CD14-positive monocyte (primary cell): ENCODE results near the gene ZNF560. TPM values are rescaled to one million over a fixed set of nuclear protein-coding genes. Genes with fewer than 3 reads are reported as not detected.

Experiments used
- DNase-seq, 3 donors: peaks; one replicate each; pipeline ENCODE4 v3.0.0-alpha.2; 2011 to 2022
- H2AFZ ChIP-seq: 2 replicates; pipeline ENCODE4 v1.6.0; 2012; ENCODE audit warnings: mild to moderate bottlenecking, low read depth, low read length, inconsistent platforms; ENCODE audit not compliant: insufficient read depth, poor library complexity, severe bottlenecking
- H3K27ac ChIP-seq, 2 donors: 1 replicate in 1 of 2; 2 replicates in 1 of 2; pipeline ENCODE4 v1.5.1; 2012 to 2013; ENCODE audit warnings: low read length in 2 of 2, control low read depth in 1 of 2, inconsistent platforms in 1 of 2, low read depth in 1 of 2, mild to moderate bottlenecking in 1 of 2
- H3K27me3 ChIP-seq, 2 donors: one replicate each; pipeline versions ENCODE4 v1.6.0 to v1.6.1; 2011 to 2013; ENCODE audit warnings: low read length in 2 of 2; ENCODE audit not compliant: control insufficient read depth in 2 of 2, insufficient read depth in 2 of 2
- H3K36me3 ChIP-seq, 2 donors: replicated peaks in 1 of 2; 1 replicate in 1 of 2; 2 replicates in 1 of 2; pipeline versions ENCODE4 v1.5.1 to v1.6.1; 2012 to 2013; ENCODE audit warnings: low read length in 2 of 2, control low read depth in 1 of 2, inconsistent platforms in 1 of 2, mild to moderate bottlenecking in 1 of 2; ENCODE audit not compliant: insufficient read depth in 2 of 2, control insufficient read depth in 1 of 2
- H3K4me1 ChIP-seq, 2 donors: 1 replicate in 1 of 2; 2 replicates in 1 of 2; pipeline versions ENCODE4 v1.5.1 to v1.6.1; 2012 to 2013; ENCODE audit warnings: low read length in 2 of 2, control low read depth in 1 of 2, inconsistent platforms in 1 of 2, mild to moderate bottlenecking in 1 of 2, moderate library complexity in 1 of 2; ENCODE audit not compliant: insufficient read depth in 2 of 2, control insufficient read depth in 1 of 2
- H3K4me2 ChIP-seq: replicated peaks from 2 replicates; pipeline ENCODE3; 2012; ENCODE audit warnings: low read length, moderate library complexity, mild to moderate bottlenecking; ENCODE audit not compliant: poor library complexity, severe bottlenecking; ENCODE audit errors: extremely low read depth
- H3K4me3 ChIP-seq, 3 experiments: fragments of 200-600 bp in 1 of 3; sonication (generic) in 1 of 3; replicated peaks in 1 of 3; 1 replicate in 2 of 3; 2 replicates in 1 of 3; pipeline ENCODE4 v1.5.1; 2011 to 2013; ENCODE audit warnings: low read length in 3 of 3, mild to moderate bottlenecking in 3 of 3, control low read depth in 2 of 3, low read depth in 2 of 3, inconsistent platforms in 1 of 3, moderate library complexity in 1 of 3
- H3K79me2 ChIP-seq: 2 replicates; pipeline ENCODE4 v1.6.0; 2012; ENCODE audit warnings: mild to moderate bottlenecking, control low read depth, inconsistent platforms, low read length, moderate library complexity; ENCODE audit not compliant: insufficient read depth
- H3K9ac ChIP-seq: 2 replicates; pipeline ENCODE4 v1.6.0; 2017; ENCODE audit warnings: low read length, mild to moderate bottlenecking; ENCODE audit not compliant: insufficient read depth, poor library complexity, severe bottlenecking
- H3K9me3 ChIP-seq, 2 donors: replicated peaks in 1 of 2; 1 replicate in 1 of 2; 2 replicates in 1 of 2; pipeline versions ENCODE4 v1.5.1 to v1.6.1; 2012 to 2013; ENCODE audit warnings: low read length in 2 of 2, control low read depth in 1 of 2; ENCODE audit not compliant: control insufficient read depth in 1 of 2, insufficient read depth in 1 of 2
- H4K20me1 ChIP-seq: 2 replicates; pipeline ENCODE4 v1.6.0; 2012; ENCODE audit warnings: mild to moderate bottlenecking, low read length, control low read depth, moderate library complexity; ENCODE audit not compliant: insufficient read depth
- H3K27ac Mint-ChIP-seq, 7 donors: one replicate each; pipeline ENCODE4 v1.8.0; 2020; ENCODE audit warnings: mild to moderate bottlenecking in 7 of 7, mixed read lengths in 7 of 7, moderate library complexity in 6 of 7, inconsistent platforms in 2 of 7
- H3K27me3 Mint-ChIP-seq, 3 donors: one replicate each; pipeline ENCODE4 v1.8.0; 2021 to 2022; ENCODE audit warnings: low read depth in 3 of 3, mild to moderate bottlenecking in 3 of 3, mixed read lengths in 3 of 3, moderate library complexity in 3 of 3, inconsistent platforms in 1 of 3
- H3K36me3 Mint-ChIP-seq, 2 donors: one replicate each; pipeline ENCODE4 v1.8.0; 2020; ENCODE audit warnings: mixed read lengths in 2 of 2, inconsistent platforms in 1 of 2, mild to moderate bottlenecking in 1 of 2
- H3K4me1 Mint-ChIP-seq: one replicate; pipeline ENCODE4 v1.8.0; 2020; ENCODE audit warnings: mild to moderate bottlenecking, mixed read lengths
- H3K4me3 Mint-ChIP-seq, 2 donors: one replicate each; pipeline ENCODE4 v1.8.0; 2020; ENCODE audit warnings: mild to moderate bottlenecking in 2 of 2, mixed read lengths in 2 of 2, moderate library complexity in 1 of 2
- H3K9me3 Mint-ChIP-seq, 7 donors: one replicate each; pipeline ENCODE4 v1.8.0; 2020 to 2022; ENCODE audit warnings: mixed read lengths in 7 of 7, mild to moderate bottlenecking in 6 of 7, moderate library complexity in 6 of 7, inconsistent platforms in 2 of 7
- WGBS: methylation state at CpG from one replicate; pipeline ENCODE4 v1.1.5; 2013; ENCODE audit warnings: missing lambda C conversion rate; ENCODE audit not compliant: insufficient coverage; 5-methylcytosine and 5-hydroxymethylcytosine counted together
- intact Hi-C, 2 donors: fragments of 100-400 bp; cut with micrococcal nuclease; formaldehyde crosslinking; loops; one replicate each; pipeline versions ENCODE4 v1.15.0 to v1.15.1; 2023
- polyA plus RNA-seq, 3 donors: library from polyadenylated mRNA; depleted of rRNA in 1 of 3; unstranded in 2 of 3; stranded (reverse) in 1 of 3; fragments of 300-500 nt in 2 of 3; fragments of >200 nt in 1 of 3; fragmentation: Illumina TruSeq in 2 of 3; gene quantifications; 1 replicate in 2 of 3; 2 replicates in 1 of 3; pipeline ENCODE4 v1.2.3, GENCODE V29; 2012 to 2021
- TF ChIP-seq, protein P1 (sequence below): fragments of 200-600 bp; IDR thresholded peaks from one replicate; pipeline ENCODE4 v1.8.0; 2022; ENCODE audit warnings: antibody characterized with exemption, mild to moderate bottlenecking

Gene ZNF560
- polyA plus RNA-seq, 3 donors = not detected

DNA sequence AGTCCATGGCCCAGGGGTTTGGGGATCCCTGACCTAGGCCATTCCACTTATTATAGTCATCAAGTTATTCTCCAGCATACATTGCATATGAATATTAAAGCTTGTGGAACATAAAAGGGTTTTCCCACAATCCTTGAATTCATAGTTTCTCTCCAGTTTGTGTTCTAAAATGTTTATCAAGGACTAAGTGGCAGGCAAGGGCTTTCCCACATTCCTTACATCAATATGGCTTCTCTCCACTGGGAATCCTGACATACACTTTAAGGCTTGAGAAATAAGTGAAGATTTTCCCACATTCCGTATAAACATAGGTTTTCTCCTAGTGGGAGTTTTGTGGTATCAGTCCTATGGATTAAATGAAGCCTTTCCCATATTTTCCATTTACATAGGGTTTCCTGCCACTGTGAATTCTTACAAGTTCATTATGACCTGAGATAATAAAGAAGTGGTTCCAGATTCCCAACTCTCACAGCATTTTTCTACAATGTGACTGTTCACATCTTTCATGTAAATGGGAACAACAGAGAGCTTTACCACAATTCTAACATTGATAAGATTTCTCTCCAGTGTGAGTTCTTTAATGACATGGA is 25.6 kb upstream of the ZNF560 start:
- H3K36me3 ChIP-seq = peaks cover 7 to 20% of the 10 kb centered on the region in 2 donors
- H2AFZ ChIP-seq = no peak overlapping the region
- no peak overlapping the region for H3K9ac ChIP-seq
- no peak overlapping the region for H3K4me2 ChIP-seq
- intact Hi-C loops = no loop called here
- H4K20me1 ChIP-seq = no peaks in the 10 kb centered on the region
- H3K27ac ChIP-seq = no peak overlapping the region
- no peaks in the 10 kb centered on the region for H3K4me1 ChIP-seq
- Mint-ChIP-seq H3K36me3 (peaks cover 9 to 19% of the 10 kb centered on the region in 2 donors), H3K27me3 (no peaks in the 10 kb centered on the region), H3K4me3 (no peak overlapping the region), H3K4me1 (no peaks in the 10 kb centered on the region), H3K9me3 (peaks cover 57 to 95% (median 92%) of the 10 kb centered on the region in 7 donors), H3K27ac (no peak overlapping the region)
- WGBS = no CpG with 5 or more reads among the region's 1 CpG
- peaks cover 81 to 98% of the 10 kb centered on the region in 2 donors for H3K9me3 ChIP-seq
- peak overlapping the region in 1 of 3 experiments; percentile 42 for H3K4me3 ChIP-seq
- TF ChIP-seq, protein P1, sequence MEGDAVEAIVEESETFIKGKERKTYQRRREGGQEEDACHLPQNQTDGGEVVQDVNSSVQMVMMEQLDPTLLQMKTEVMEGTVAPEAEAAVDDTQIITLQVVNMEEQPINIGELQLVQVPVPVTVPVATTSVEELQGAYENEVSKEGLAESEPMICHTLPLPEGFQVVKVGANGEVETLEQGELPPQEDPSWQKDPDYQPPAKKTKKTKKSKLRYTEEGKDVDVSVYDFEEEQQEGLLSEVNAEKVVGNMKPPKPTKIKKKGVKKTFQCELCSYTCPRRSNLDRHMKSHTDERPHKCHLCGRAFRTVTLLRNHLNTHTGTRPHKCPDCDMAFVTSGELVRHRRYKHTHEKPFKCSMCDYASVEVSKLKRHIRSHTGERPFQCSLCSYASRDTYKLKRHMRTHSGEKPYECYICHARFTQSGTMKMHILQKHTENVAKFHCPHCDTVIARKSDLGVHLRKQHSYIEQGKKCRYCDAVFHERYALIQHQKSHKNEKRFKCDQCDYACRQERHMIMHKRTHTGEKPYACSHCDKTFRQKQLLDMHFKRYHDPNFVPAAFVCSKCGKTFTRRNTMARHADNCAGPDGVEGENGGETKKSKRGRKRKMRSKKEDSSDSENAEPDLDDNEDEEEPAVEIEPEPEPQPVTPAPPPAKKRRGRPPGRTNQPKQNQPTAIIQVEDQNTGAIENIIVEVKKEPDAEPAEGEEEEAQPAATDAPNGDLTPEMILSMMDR = no peak
- no peaks in the 10 kb centered on the region for H3K79me2 ChIP-seq
- DNase-seq = no peak
- no peaks in the 10 kb centered on the region for H3K27me3 ChIP-seq

GRCh38 chr19:9507285-9507684 is 8.9 kb upstream of the ZNF560 start:
- intact Hi-C loops = no loop called here

More at GRCh38 chr19:9507285-9507684, 8.9 kb upstream of the ZNF560 start:
- peaks cover 20 to 69% (median 61%) of the 10 kb centered on the region in 7 donors for H3K9me3 Mint-ChIP-seq
- DNase-seq = no peak
- H2AFZ ChIP-seq = no peak overlapping the region
- H3K9me3 ChIP-seq = peaks cover 62 to 76% of the 10 kb centered on the region in 2 donors
- H3K4me2 ChIP-seq = no peak overlapping the region
- no peak overlapping the region for H3K27ac ChIP-seq
- no peaks in the 10 kb centered on the region for H4K20me1 ChIP-seq
- H3K9ac ChIP-seq = no peak overlapping the region
- H3K27me3 Mint-ChIP-seq = peaks cover 0 to under 1% (median 0%) of the 10 kb centered on the region in 3 donors
- H3K4me3 Mint-ChIP-seq = no peak overlapping the region
- H3K4me1 ChIP-seq = no peaks in the 10 kb centered on the region
- no peaks in the 10 kb centered on the region for H3K36me3 ChIP-seq
- no CpG with 5 or more reads among the region's 3 CpGs for WGBS
- H3K4me1 Mint-ChIP-seq = no peaks in the 10 kb centered on the region
- TF ChIP-seq, protein P1 = no peak
- no peaks in the 10 kb centered on the region for H3K36me3 Mint-ChIP-seq
- H3K27ac Mint-ChIP-seq = no peak overlapping the region
- H3K27me3 ChIP-seq = no peaks in the 10 kb centered on the region
- H3K79me2 ChIP-seq = no peaks in the 10 kb centered on the region
- H3K4me3 ChIP-seq = no peak overlapping the region
